ENCODE measurements around the gene IFT88. TPM values are rescaled to one million over a fixed set of nuclear protein-coding genes. Genes with fewer than 3 reads are reported as not detected.

Gene IFT88
- total RNA-seq, 1 experiment from 2014 or later: 19.4 TPM

- H3K27ac ChIP-seq (ENCODE audit: low read depth, low read length, poor library complexity, severe bottlenecking): no peak overlapping the region
- H3K9me3 ChIP-seq (ENCODE audit: low read depth, low read length, poor library complexity, severe bottlenecking): peaks cover 7% of the 10 kb centered on the region
- CTCF ChIA-PET: no interaction called here
- peaks cover 4% of the 10 kb centered on the region for H3K36me3 ChIP-seq (ENCODE audit: insufficient read depth, low read length, poor library complexity, severe bottlenecking)
- no peak overlapping the region for H3K4me3 ChIP-seq (ENCODE audit: low read depth, low read length, poor library complexity, severe bottlenecking)
- DNase-seq (ENCODE audit: low spot score): no peak
- TF ChIP-seq EZH2 (IDR thresholded peaks at IDR 0.05; ENCODE audit: borderline replicate concordance, low read depth, low read length, poor library complexity, severe bottlenecking) (no peak), CTCF (conservative IDR thresholded peaks at IDR 0.05; ENCODE audit: low read depth, low read length) (no peak)
- peaks cover 3% of the 10 kb centered on the region for H3K4me1 ChIP-seq (ENCODE audit: insufficient read depth, low read length, poor library complexity, severe bottlenecking)
- POLR2A ChIA-PET (ENCODE audit: low non-redundant PET): no interaction called here
- H3K27me3 ChIP-seq (replicated peaks; ENCODE audit: insufficient read depth, low read depth, low read length, poor library complexity): no peaks in the 10 kb centered on the region
- intact Hi-C loops (cut with micrococcal nuclease; ENCODE audit: unreplicated experiment): no loop called here
- no TSS peak for BruUV-seq (replicated peaks)
Measured at GRCh38 chr13:20573186-20573585, 6.2 kb downstream of the IFT88 start.

GRCh38 chr13:20573636-20574035 is 6.7 kb downstream of the IFT88 start:
- Histone ChIP-seq H3K9me3 (ENCODE audit: low read depth, low read length, poor library complexity, severe bottlenecking) (peaks cover 7% of the 10 kb centered on the region), H3K27me3 (replicated peaks; ENCODE audit: insufficient read depth, low read depth, low read length, poor library complexity) (no peaks in the 10 kb centered on the region), H3K36me3 (ENCODE audit: insufficient read depth, low read length, poor library complexity, severe bottlenecking) (peaks cover 5% of the 10 kb centered on the region), H3K27ac (ENCODE audit: low read depth, low read length, poor library complexity, severe bottlenecking) (no peak overlapping the region), H3K4me1 (ENCODE audit: insufficient read depth, low read length, poor library complexity, severe bottlenecking) (no peaks in the 10 kb centered on the region), H3K4me3 (ENCODE audit: low read depth, low read length, poor library complexity, severe bottlenecking) (no peak overlapping the region)
- no TSS peak for BruUV-seq (replicated peaks)
- intact Hi-C loops (cut with micrococcal nuclease; ENCODE audit: unreplicated experiment): no loop called here
- DNase-seq (ENCODE audit: low spot score): no peak
- no peak for TF ChIP-seq CTCF (conservative IDR thresholded peaks at IDR 0.05; ENCODE audit: low read depth, low read length)
- no peak for TF ChIP-seq EZH2 (IDR thresholded peaks at IDR 0.05; ENCODE audit: borderline replicate concordance, low read depth, low read length, poor library complexity, severe bottlenecking)
- ChIA-PET POLR2A (ENCODE audit: low non-redundant PET) (no interaction called here), CTCF (no interaction called here)

- no peak for DNase-seq (ENCODE audit: low spot score)
- intact Hi-C loops (cut with micrococcal nuclease; ENCODE audit: unreplicated experiment): no loop called here
- ChIA-PET CTCF (no interaction called here), POLR2A (ENCODE audit: low non-redundant PET) (no interaction called here)
- H3K36me3 ChIP-seq (ENCODE audit: insufficient read depth, low read length, poor library complexity, severe bottlenecking): peaks cover 14% of the 10 kb centered on the region
- no peak overlapping the region for H3K27ac ChIP-seq (ENCODE audit: low read depth, low read length, poor library complexity, severe bottlenecking)
- no peak overlapping the region for H3K4me3 ChIP-seq (ENCODE audit: low read depth, low read length, poor library complexity, severe bottlenecking)
- H3K27me3 ChIP-seq (replicated peaks; ENCODE audit: insufficient read depth, low read depth, low read length, poor library complexity): no peaks in the 10 kb centered on the region
- no peaks in the 10 kb centered on the region for H3K4me1 ChIP-seq (ENCODE audit: insufficient read depth, low read length, poor library complexity, severe bottlenecking)
- BruUV-seq (replicated peaks): no TSS peak
- H3K9me3 ChIP-seq (ENCODE audit: low read depth, low read length, poor library complexity, severe bottlenecking): peaks cover 15% of the 10 kb centered on the region
- TF ChIP-seq EZH2 (IDR thresholded peaks at IDR 0.05; ENCODE audit: borderline replicate concordance, low read depth, low read length, poor library complexity, severe bottlenecking) (no peak), CTCF (conservative IDR thresholded peaks at IDR 0.05; ENCODE audit: low read depth, low read length) (no peak)
Measured at GRCh38 chr13:20579191-20579590, 12.2 kb downstream of the IFT88 start.
